Measurements from ENCODE around the gene RNF152. TPM values are rescaled to one million over a fixed set of nuclear protein-coding genes. Genes with fewer than 3 reads are reported as not detected.

The RNF152 gene
- polyA plus RNA-seq, 1 donor from 2014 or later = not detected

GRCh38 chr18:61901323-61901986 is 8.6 kb upstream of the RNF152 start:
- Mint-ChIP-seq H3K4me3 (no peak overlapping the region), H3K27me3 (peaks cover 20% of the 10 kb centered on the region), H3K36me3 (no peaks in the 10 kb centered on the region), H3K4me1 (peaks cover 0 to 2% (median 0%) of the 10 kb centered on the region in 3 donors), H3K27ac (no peak overlapping the region), H3K9me3 (no peaks in the 10 kb centered on the region)

- H3K4me1 Mint-ChIP-seq = no peaks in the 10 kb centered on the region
- H3K4me3 Mint-ChIP-seq = no peak overlapping the region
- no peaks in the 10 kb centered on the region for H3K9me3 Mint-ChIP-seq
- no peaks in the 10 kb centered on the region for H3K36me3 Mint-ChIP-seq
- peak overlapping the region in 1 of 3 donors; percentile 15 for H3K27ac Mint-ChIP-seq
- peaks cover 18% of the 10 kb centered on the region for H3K27me3 Mint-ChIP-seq
Observed at GRCh38 chr18:61900504-61901281, 7.9 kb upstream of the RNF152 start.

- H3K27me3 Mint-ChIP-seq = peaks cover 20% of the 10 kb centered on the region
- H3K27ac Mint-ChIP-seq = no peak overlapping the region
- H3K36me3 Mint-ChIP-seq = no peaks in the 10 kb centered on the region
- no peaks in the 10 kb centered on the region for H3K4me1 Mint-ChIP-seq
- H3K9me3 Mint-ChIP-seq = no peaks in the 10 kb centered on the region
- no peak overlapping the region for H3K4me3 Mint-ChIP-seq
Observed at GRCh38 chr18:61898640-61899101, 5.9 kb upstream of the RNF152 start.

- no peak overlapping the region for H3K4me3 Mint-ChIP-seq
- peaks cover 31% of the 10 kb centered on the region for H3K27me3 Mint-ChIP-seq
- no peaks in the 10 kb centered on the region for H3K36me3 Mint-ChIP-seq
- peaks cover 5 to 11% (median 8%) of the 10 kb centered on the region in 3 donors for H3K4me1 Mint-ChIP-seq
- no peaks in the 10 kb centered on the region for H3K9me3 Mint-ChIP-seq
- H3K27ac Mint-ChIP-seq = no peak overlapping the region
Observed at GRCh38 chr18:61896757-61897156, 4.0 kb upstream of the RNF152 start.

GRCh38 chr18:61896118-61896517 is 3.3 kb upstream of the RNF152 start:
- peaks cover 5 to 11% (median 8%) of the 10 kb centered on the region in 3 donors for H3K4me1 Mint-ChIP-seq
- H3K4me3 Mint-ChIP-seq = no peak overlapping the region
- no peaks in the 10 kb centered on the region for H3K9me3 Mint-ChIP-seq
- no peaks in the 10 kb centered on the region for H3K36me3 Mint-ChIP-seq
- H3K27ac Mint-ChIP-seq = no peak overlapping the region
- H3K27me3 Mint-ChIP-seq = peaks cover 31% of the 10 kb centered on the region

- H3K27me3 Mint-ChIP-seq = peaks cover 35% of the 10 kb centered on the region
Observed at GRCh38 chr18:61894751-61895524, 2.1 kb upstream of the RNF152 start.

GRCh38 chr18:61893971-61894750 is 1.4 kb upstream of the RNF152 start:
- H3K27ac Mint-ChIP-seq = no peak overlapping the region
- peaks cover 5 to 11% (median 8%) of the 10 kb centered on the region in 3 donors for H3K4me1 Mint-ChIP-seq
- H3K36me3 Mint-ChIP-seq = no peaks in the 10 kb centered on the region
- H3K27me3 Mint-ChIP-seq = peaks cover 39% of the 10 kb centered on the region
- H3K4me3 Mint-ChIP-seq = peak overlapping the region; percentile 22 to 81 (median 78)
- H3K9me3 Mint-ChIP-seq = peaks cover 0 to 2% (median 0%) of the 10 kb centered on the region in 3 donors

More at GRCh38 chr18:61894751-61895524, 2.1 kb upstream of the RNF152 start:
- H3K4me3 Mint-ChIP-seq = peak overlapping the region; percentile 16 to 86 (median 75)
- H3K27ac Mint-ChIP-seq = peak overlapping the region in 1 of 3 donors; percentile 59
- no peaks in the 10 kb centered on the region for H3K36me3 Mint-ChIP-seq
- peaks cover 0 to 2% (median 0%) of the 10 kb centered on the region in 3 donors for H3K9me3 Mint-ChIP-seq
- H3K4me1 Mint-ChIP-seq = peaks cover 5 to 11% (median 8%) of the 10 kb centered on the region in 3 donors

- peaks cover 39% of the 10 kb centered on the region for H3K27me3 Mint-ChIP-seq
- peak overlapping the region; percentile 77 to 94 (median 85) for H3K4me3 Mint-ChIP-seq
- no peaks in the 10 kb centered on the region for H3K36me3 Mint-ChIP-seq
- H3K4me1 Mint-ChIP-seq = peaks cover 5 to 11% (median 8%) of the 10 kb centered on the region in 3 donors
- H3K9me3 Mint-ChIP-seq = peaks cover 0 to 2% (median 0%) of the 10 kb centered on the region in 3 donors
- H3K27ac Mint-ChIP-seq = peak overlapping the region in 1 of 3 donors; percentile 69
Observed at GRCh38 chr18:61893309-61893970, 633 bp upstream of the RNF152 start.

- H3K4me3 Mint-ChIP-seq = peak overlapping the region in 2 of 4 donors; percentile 51 to 77
Observed at GRCh38 chr18:61891894-61892293, 913 bp downstream of the RNF152 start.

GRCh38 chr18:61891271-61891670 is 1.5 kb downstream of the RNF152 start:
- peaks cover 5 to 11% (median 8%) of the 10 kb centered on the region in 3 donors for H3K4me1 Mint-ChIP-seq
- H3K9me3 Mint-ChIP-seq = peaks cover 0 to 3% (median 2%) of the 10 kb centered on the region in 3 donors
- no peaks in the 10 kb centered on the region for H3K36me3 Mint-ChIP-seq
- peaks cover 35% of the 10 kb centered on the region for H3K27me3 Mint-ChIP-seq
- H3K4me3 Mint-ChIP-seq = peak overlapping the region in 1 of 4 donors; percentile 77
- no peak overlapping the region for H3K27ac Mint-ChIP-seq

More at GRCh38 chr18:61891894-61892293, 913 bp downstream of the RNF152 start:
- peaks cover 39% of the 10 kb centered on the region for H3K27me3 Mint-ChIP-seq
- H3K4me1 Mint-ChIP-seq = peaks cover 5 to 11% (median 8%) of the 10 kb centered on the region in 3 donors
- H3K27ac Mint-ChIP-seq = no peak overlapping the region
- peaks cover 0 to 2% (median under 1%) of the 10 kb centered on the region in 3 donors for H3K9me3 Mint-ChIP-seq
- H3K36me3 Mint-ChIP-seq = no peaks in the 10 kb centered on the region

- H3K27me3 Mint-ChIP-seq = peaks cover 33% of the 10 kb centered on the region
- no peak overlapping the region for H3K4me3 Mint-ChIP-seq
Observed at GRCh38 chr18:61890344-61890743, 2.5 kb downstream of the RNF152 start.

GRCh38 chr18:61889541-61889940 is 3.3 kb downstream of the RNF152 start:
- peaks cover 29% of the 10 kb centered on the region for H3K27me3 Mint-ChIP-seq
- H3K4me3 Mint-ChIP-seq = no peak overlapping the region
- peaks cover 0 to 3% (median 2%) of the 10 kb centered on the region in 3 donors for H3K9me3 Mint-ChIP-seq
- H3K36me3 Mint-ChIP-seq = no peaks in the 10 kb centered on the region
- peaks cover 5 to 11% (median 8%) of the 10 kb centered on the region in 3 donors for H3K4me1 Mint-ChIP-seq
- no peak overlapping the region for H3K27ac Mint-ChIP-seq

More at GRCh38 chr18:61890344-61890743, 2.5 kb downstream of the RNF152 start:
- H3K36me3 Mint-ChIP-seq = no peaks in the 10 kb centered on the region
- no peak overlapping the region for H3K27ac Mint-ChIP-seq
- peaks cover 5 to 11% (median 8%) of the 10 kb centered on the region in 3 donors for H3K4me1 Mint-ChIP-seq
- peaks cover 0 to 3% (median 2%) of the 10 kb centered on the region in 3 donors for H3K9me3 Mint-ChIP-seq

GRCh38 chr18:61888622-61889021 is 4.2 kb downstream of the RNF152 start:
- Mint-ChIP-seq H3K27me3 (peaks cover 31% of the 10 kb centered on the region), H3K4me3 (no peak overlapping the region), H3K9me3 (peaks cover 0 to 3% (median 2%) of the 10 kb centered on the region in 3 donors), H3K4me1 (peaks cover 5 to 11% (median 8%) of the 10 kb centered on the region in 3 donors), H3K27ac (no peak overlapping the region), H3K36me3 (no peaks in the 10 kb centered on the region)

Data from IgD-negative memory B cell (primary cell).